Brain microvascular endothelial cell (primary cell): ENCODE data around the gene POLR3F.

Source experiments
- DNase-seq: peaks from one replicate; pipeline ENCODE4 v3.0.0-alpha.2; 2020
- H3K27ac ChIP-seq: fragments of 250-450 bp; sonication (Bioruptor Pico); 2 replicates; pipeline ENCODE4 v1.5.1; 2020; ENCODE audit warnings: mild to moderate bottlenecking, moderate library complexity
- H3K27me3 ChIP-seq: fragments of 250-450 bp; sonication (Bioruptor Pico); replicated peaks from 2 replicates; pipeline ENCODE4 v1.5.1; 2020; ENCODE audit warnings: mild to moderate bottlenecking
- H3K36me3 ChIP-seq: fragments of 250-450 bp; sonication (Bioruptor Pico); replicated peaks from 2 replicates; pipeline ENCODE4 v1.5.1; 2020; ENCODE audit warnings: mild to moderate bottlenecking
- H3K4me3 ChIP-seq: 2 replicates; pipeline ENCODE4 v1.5.1; 2011; ENCODE audit warnings: low read depth, mild to moderate bottlenecking, control low read depth, low read length, moderate library complexity
- CTCF ChIP-seq: IDR thresholded peaks from 2 replicates; pipeline ENCODE4 v1.5.1; 2011; ENCODE audit warnings: low read depth, mild to moderate bottlenecking, moderate library complexity, low read length, control low read depth, inconsistent platforms; ENCODE audit errors: missing control alignments
- in situ Hi-C: cut with HindIII; loops from 2 replicates; pipeline ENCODE4 v1.10.0; 2017; ENCODE audit warnings: low sequenced_read_pairs, low pct_ligation_motif_present

The POLR3F gene

GRCh38 chr20:18466894-18467730 is at the start of gene POLR3F, which contains the start of gene DZANK1:
Gene POLR3F (plus strand): TSS chr20:18467390. CDS start chr20:18467507, 117 bp downstream.
Gene DZANK1 (minus strand): TSS chr20:18467030. CDS start chr20:18465358, 1,672 bp downstream.
- H3K36me3 ChIP-seq, result peaks cover 2% of the 10 kb centered on the region
- peak; percentile 95 for DNase-seq
- in situ Hi-C loops, result no loop called here
- peak within 1 kb of the TSS; percentile 94 for H3K4me3 ChIP-seq
- no peak for TF ChIP-seq CTCF
- H3K27me3 ChIP-seq, result no peaks in the 10 kb centered on the region
- H3K27ac ChIP-seq, result peak within 1 kb of the TSS; percentile 100

- no peaks in the 10 kb centered on the region for H3K36me3 ChIP-seq
- DNase-seq, result no peak
- no peak overlapping the region for H3K4me3 ChIP-seq
- H3K27me3 ChIP-seq, result no peaks in the 10 kb centered on the region
- in situ Hi-C loops, result no loop called here
- no peak overlapping the region for H3K27ac ChIP-seq
- TF ChIP-seq CTCF, result no peak
These were observed 45.6 kb upstream of the POLR3F start for GRCh38 chr20:18421608-18422007.

- in situ Hi-C loops, result no loop called here
- H3K36me3 ChIP-seq, result no peaks in the 10 kb centered on the region
- no peak for TF ChIP-seq CTCF
- H3K27me3 ChIP-seq, result no peaks in the 10 kb centered on the region
- DNase-seq, result no peak
- H3K27ac ChIP-seq, result no peak overlapping the region
- no peak overlapping the region for H3K4me3 ChIP-seq
These were observed 40.0 kb upstream of the POLR3F start for GRCh38 chr20:18427214-18427613.

GRCh38 chr20:18428490-18429173 is 38.6 kb upstream of the POLR3F start:
- Histone ChIP-seq H3K27me3 (no peaks in the 10 kb centered on the region), H3K4me3 (no peak overlapping the region), H3K36me3 (no peaks in the 10 kb centered on the region), H3K27ac (no peak overlapping the region)
- no peak for TF ChIP-seq CTCF
- peak; percentile 7 for DNase-seq
- in situ Hi-C loops, result no loop called here

- no peak for DNase-seq
- H3K4me3 ChIP-seq, result no peak overlapping the region
- H3K27me3 ChIP-seq, result no peaks in the 10 kb centered on the region
- TF ChIP-seq CTCF, result no peak
- in situ Hi-C loops, result no loop called here
- H3K36me3 ChIP-seq, result no peaks in the 10 kb centered on the region
- H3K27ac ChIP-seq, result no peak overlapping the region
These were observed 36.9 kb upstream of the POLR3F start for GRCh38 chr20:18430172-18430826.
